Measurements from ENCODE around the gene IP6K3. TPM values are rescaled to one million over a fixed set of nuclear protein-coding genes. Genes with fewer than 3 reads are reported as not detected.

Gene IP6K3
- polyA plus RNA-seq, 1 experiment: 0.75 TPM

DNA sequence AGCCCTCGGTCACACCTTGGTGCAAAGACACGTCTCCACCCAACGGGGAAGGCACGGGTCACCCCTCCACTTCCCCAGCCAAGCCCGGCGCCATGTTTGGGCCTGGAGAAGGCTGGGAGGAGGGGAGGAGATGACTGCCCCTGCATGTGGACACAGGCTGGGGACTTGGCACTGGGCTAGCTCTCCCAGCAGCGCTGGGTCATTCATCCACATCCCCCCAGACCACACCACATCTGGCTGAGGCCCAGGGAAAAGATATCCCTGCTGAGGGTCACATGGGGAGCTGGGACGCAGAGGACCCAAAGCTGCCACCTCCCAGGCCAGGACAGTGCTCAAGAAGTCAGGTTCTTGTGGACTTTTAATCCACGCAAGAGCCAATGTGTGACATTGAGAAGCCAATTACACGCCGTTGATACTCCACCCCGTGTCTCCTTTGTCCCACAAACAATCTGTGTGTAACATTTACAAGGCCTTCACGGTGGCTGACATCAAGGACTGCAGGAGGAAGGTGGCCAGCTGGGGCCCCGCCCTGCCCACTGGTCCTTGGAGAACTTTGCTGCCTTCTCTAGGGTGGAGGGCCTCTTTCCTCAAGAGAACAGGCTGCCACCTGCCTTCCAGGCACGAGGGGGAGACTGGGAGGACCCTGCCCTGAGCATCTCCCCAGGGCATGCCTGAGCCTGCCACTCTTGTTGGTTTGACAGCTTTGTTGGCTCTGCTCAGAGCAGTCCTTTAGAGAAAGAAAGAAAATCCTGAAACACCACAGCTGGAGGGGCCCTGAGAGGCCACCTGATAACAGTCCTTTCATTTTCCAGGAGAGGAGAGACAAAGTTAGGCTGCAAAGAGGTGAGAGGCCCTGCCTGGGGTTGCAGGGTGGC is 5.3 kb upstream of the IP6K3 start:
- DNase-seq (ENCODE audit: low read depth): no peak
- H3K4me3 ChIP-seq (ENCODE audit: low read depth, low read length): no peak overlapping the region
- CTCF ChIA-PET: interaction anchor here (1.0 to 24.3 kb wide), 6 partner anchors 13 to 276 kb away, joined by 3 to 567 read pairs (median 4); partner anchors contain the start of gene UQCC2

GRCh38 chr6:33750244-33750991 is 3.7 kb upstream of the IP6K3 start:
- no peak overlapping the region for H3K4me3 ChIP-seq (ENCODE audit: low read depth, low read length)
- H3K36me3 ChIP-seq (ENCODE audit: control insufficient read depth, insufficient read depth, low read length): no peaks in the 10 kb centered on the region
- no peak for DNase-seq (ENCODE audit: low read depth)
- CTCF ChIA-PET: interaction anchor here (0.8 to 24.3 kb wide), 7 partner anchors 13 to 405 kb away, joined by 3 to 567 read pairs (median 3); no protein-coding TSS in a partner anchor
- no peaks in the 10 kb centered on the region for H3K27me3 ChIP-seq (ENCODE audit: control insufficient read depth, insufficient read depth, low read length)
- POLR2A ChIA-PET: interaction anchor here (1.3 kb wide), 1 partner anchor 21 kb away, joined by 3 read pairs; no protein-coding TSS in a partner anchor
- TF ChIP-seq CTCF (IDR thresholded peaks at IDR 0.05; ENCODE audit: insufficient read depth, low read depth, low read length): no peak

More for the DNA sequence above, 5.3 kb upstream of the IP6K3 start:
- H3K27me3 ChIP-seq (ENCODE audit: control insufficient read depth, insufficient read depth, low read length): no peaks in the 10 kb centered on the region
- H3K36me3 ChIP-seq (ENCODE audit: control insufficient read depth, insufficient read depth, low read length): no peaks in the 10 kb centered on the region
- POLR2A ChIA-PET: interaction anchor here (1.3 kb wide), 1 partner anchor 19 kb away, joined by 3 read pairs; no protein-coding TSS in a partner anchor
- TF ChIP-seq CTCF (IDR thresholded peaks at IDR 0.05; ENCODE audit: insufficient read depth, low read depth, low read length): no peak

- TF ChIP-seq CTCF (IDR thresholded peaks at IDR 0.05; ENCODE audit: insufficient read depth, low read depth, low read length): no peak
- Histone ChIP-seq H3K36me3 (ENCODE audit: control insufficient read depth, insufficient read depth, low read length) (no peaks in the 10 kb centered on the region), H3K4me3 (ENCODE audit: low read depth, low read length) (no peak overlapping the region), H3K27me3 (ENCODE audit: control insufficient read depth, insufficient read depth, low read length) (no peaks in the 10 kb centered on the region)
- DNase-seq (ENCODE audit: low read depth): no peak
- CTCF ChIA-PET: interaction anchor here (0.6 to 24.3 kb wide), 7 partner anchors 15 to 1508 kb away, joined by 3 to 567 read pairs (median 3); no protein-coding TSS in a partner anchor
- POLR2A ChIA-PET: no interaction called here
These were observed 2.7 kb upstream of the IP6K3 start for GRCh38 chr6:33749401-33749800.

- ChIA-PET POLR2A (no interaction called here), CTCF (interaction anchor here (0.6 to 24.3 kb wide), 4 partner anchors 16 to 279 kb away, joined by 4 to 567 read pairs (median 6); partner anchors contain the start of gene UQCC2)
- no peak for DNase-seq (ENCODE audit: low read depth)
These were observed 2.1 kb upstream of the IP6K3 start for GRCh38 chr6:33748841-33749240.

More at GRCh38 chr6:33748841-33749240, 2.1 kb upstream of the IP6K3 start:
- TF ChIP-seq CTCF (IDR thresholded peaks at IDR 0.05; ENCODE audit: insufficient read depth, low read depth, low read length): no peak
- H3K4me3 ChIP-seq (ENCODE audit: low read depth, low read length): no peak overlapping the region
- no peaks in the 10 kb centered on the region for H3K36me3 ChIP-seq (ENCODE audit: control insufficient read depth, insufficient read depth, low read length)
- no peaks in the 10 kb centered on the region for H3K27me3 ChIP-seq (ENCODE audit: control insufficient read depth, insufficient read depth, low read length)

All from BJ (cell line).